DMS79 (cell line): ENCODE results near the gene MEFV.
"Not testable (repeated sequence)": the region's sequence is repeated elsewhere in the genome, so short reads cannot be mapped to it uniquely, and the experiment has no call there.

Experiments
- DNase-seq: peaks from one replicate; lab custom pipeline; 2025; lab: John Stamatoyannopoulos, UW

Gene MEFV

DNA sequence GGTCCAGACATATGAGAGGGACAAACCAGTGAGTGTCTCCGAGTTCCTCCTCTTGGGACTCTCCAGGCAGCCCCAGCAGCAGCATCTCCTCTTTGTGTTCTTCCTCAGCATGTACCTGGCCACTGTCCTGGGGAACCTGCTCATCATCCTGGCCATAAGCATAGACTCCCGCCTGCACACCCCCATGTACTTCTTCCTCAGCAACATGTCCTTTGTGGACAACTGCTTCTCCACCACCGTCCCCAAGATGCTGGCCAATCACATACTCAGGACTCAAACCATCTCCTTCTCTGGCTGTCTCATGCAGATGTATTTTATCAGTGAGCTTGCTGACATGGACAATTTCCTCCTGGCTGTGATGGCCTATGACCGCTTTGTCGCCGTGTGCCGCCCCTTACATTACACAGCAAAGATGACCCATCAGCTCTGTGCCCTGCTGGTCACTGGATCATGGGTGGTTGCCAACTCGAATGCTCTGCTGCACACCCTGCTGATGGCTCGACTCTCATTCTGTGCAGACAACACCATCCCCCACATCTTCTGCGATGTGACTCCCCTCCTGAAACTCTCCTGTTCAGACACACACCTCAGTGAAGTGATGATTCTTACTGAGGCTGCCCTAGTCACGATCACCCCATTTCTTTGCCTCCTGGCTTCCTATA lies 40.7 kb downstream of the MEFV start:
- no peak for DNase-seq

GRCh38 chr16:3214904-3215600 lies 41.4 kb downstream of the MEFV start:
- no peak for DNase-seq

DNA sequence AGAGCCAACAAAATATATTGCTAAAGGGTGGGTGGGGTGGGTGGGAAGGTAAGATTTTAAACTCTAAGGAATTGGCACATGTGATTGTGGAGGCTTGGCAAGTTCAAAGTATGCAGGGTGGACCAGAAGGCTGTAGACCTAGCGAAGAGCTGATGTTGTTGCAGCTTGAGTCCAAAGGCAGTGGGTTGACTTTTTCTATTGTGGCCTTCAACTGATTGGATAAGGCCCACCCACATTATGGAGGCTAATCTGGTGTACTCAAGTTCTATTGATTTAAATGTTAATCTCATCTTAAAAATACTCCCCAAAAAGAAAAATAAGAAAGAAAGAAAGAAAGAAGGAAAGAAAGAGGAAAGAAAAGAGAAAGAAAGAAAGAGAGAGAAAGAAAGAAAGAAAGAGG lies 43.9 kb downstream of the MEFV start:
- no peak for DNase-seq

GRCh38 chr16:3212006-3212405 lies 44.4 kb downstream of the MEFV start:
- DNase-seq, result no peak

DNA sequence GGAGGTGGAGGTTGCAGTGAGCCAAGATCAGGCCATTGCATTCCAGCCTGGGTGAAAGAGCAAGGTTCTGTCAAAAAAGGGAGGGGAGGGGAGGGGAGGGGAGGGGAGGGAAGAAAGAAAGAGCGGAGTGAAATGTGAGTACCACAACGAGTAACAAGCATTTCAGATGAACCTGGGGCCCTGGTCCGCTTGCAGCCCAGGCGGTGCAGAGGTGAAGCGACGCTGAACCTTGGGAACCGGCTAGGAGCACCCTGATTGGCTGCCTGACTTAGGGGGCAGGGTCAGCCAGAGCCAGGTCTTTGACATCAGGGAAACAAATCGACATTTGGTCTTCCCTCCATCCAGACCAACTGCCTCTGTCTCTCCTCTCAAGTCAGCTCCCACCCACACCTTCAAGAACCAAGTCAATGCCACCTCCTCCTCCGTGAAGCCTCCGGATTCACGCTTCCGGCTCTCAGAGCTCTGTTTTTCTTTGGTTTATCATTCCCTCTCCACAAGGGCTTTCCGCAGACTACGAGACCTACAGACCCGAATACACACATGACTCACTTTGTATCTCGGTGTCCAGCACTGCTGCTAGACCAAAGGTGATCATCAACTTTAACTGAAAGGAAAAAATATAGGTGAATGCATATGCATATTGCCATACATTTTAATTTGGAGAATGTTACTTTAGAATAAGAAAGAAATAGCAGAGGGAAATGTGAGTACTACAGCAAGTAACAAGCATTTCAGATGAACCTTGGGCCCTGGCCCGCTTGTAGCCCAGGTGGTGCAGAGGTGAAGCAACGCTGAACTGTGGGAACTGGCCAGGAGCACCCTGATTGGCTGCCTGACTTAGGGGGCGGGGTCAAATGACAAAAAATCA lies 49.1 kb downstream of the MEFV start:
- no peak for DNase-seq

- DNase-seq, result not testable (repeated sequence)
These were observed 50.5 kb downstream of the MEFV start for GRCh38 chr16:3205939-3206338.

DNA sequence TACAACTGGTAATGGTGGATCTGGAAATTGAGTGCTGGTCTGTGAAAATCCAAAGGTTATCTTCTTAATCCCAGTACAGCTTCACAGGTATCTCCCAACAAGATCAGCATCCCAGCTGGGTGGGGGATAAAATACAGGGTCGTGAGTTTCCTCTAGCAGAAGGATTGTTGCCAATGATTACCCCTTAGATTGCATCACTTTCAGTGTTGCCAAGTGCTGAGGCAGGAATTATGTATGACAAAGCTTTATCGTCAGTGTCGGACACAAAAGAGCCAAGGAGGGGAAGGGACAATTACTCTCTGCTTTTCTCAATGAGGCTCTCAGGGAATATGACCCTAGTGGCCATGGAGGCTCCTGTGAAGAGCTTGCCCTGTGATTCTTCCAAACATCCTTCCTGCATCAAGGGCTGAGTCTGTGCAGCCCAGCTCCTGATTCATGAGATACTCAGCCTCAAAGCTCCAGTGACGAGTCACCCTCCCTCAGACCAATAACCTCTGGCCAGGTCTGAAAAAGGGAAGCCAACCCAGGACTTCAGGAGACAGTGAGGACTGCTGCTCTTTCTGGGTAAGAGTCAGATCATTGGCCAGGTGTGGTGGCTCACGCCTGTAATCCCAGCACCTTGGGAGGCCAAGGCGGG lies 53.4 kb downstream of the MEFV start:
- DNase-seq, result no peak

DNA sequence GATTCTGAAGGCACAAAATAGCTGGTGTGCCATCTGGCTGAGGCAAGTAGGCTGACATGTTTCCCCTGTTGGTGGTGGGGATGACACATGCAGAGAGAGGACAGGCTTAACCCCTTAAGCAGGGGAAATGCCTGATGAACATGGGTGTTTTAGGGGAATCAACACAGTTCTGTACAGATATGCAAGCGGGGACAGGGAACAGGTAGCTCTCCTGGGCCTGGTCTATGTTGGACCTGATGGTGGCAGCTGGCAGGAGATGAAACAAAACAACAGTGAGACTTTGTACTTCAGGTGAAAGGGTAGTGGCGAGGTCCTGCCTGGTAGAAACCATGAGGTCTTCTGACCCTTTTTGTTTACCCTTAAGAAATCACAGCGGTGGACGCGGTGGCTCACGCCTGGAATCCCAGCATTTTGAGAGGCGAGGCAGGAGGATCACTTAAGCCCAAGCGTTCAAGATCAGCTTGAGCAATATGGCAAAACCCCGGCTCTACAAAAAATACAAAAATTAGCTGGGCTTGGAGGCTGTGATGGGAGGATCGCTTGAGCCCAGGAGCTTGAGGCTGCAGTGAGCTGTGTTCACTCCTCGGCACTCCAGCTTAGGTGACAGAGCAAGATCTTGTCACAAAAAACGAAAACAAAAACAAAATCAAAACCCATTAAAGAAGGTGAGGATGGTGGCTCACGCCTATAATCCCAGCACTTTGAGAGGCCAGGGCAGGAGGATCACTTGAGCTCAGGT lies 57.9 kb downstream of the MEFV start:
- DNase-seq, result no peak

DNA sequence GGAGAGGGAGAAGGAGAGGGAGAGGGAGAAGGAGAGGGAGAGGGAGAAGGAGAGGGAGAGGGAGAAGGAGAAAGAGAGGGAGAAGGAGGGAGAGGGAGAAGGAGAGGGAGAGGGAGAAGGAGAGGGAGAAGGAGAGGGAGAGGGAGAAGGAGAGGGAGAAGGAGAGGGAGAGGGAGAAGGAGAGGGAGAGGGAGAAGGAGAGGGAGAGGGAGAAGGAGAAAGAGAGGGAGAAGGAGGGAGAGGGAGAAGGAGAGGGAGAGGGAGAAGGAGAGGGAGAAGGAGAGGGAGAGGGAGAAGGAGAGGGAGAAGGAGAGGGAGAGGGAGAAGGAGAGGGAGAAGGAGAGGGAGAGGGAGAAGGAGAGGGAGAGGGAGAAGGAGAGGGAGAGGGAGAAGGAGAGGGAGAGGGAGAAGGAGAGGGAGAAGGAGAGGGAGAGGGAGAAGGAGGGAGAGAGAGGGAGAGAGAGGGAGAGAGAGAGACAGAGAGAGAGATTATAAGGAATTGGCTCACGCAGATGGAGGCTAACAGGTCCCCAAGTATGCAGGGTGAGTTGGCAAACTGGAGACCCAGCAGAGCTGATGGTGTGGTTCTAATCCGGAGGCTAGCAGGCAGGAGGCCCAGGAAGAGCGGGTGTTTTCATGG lies 58.6 kb downstream of the MEFV start:
- not testable (repeated sequence) for DNase-seq

DNA sequence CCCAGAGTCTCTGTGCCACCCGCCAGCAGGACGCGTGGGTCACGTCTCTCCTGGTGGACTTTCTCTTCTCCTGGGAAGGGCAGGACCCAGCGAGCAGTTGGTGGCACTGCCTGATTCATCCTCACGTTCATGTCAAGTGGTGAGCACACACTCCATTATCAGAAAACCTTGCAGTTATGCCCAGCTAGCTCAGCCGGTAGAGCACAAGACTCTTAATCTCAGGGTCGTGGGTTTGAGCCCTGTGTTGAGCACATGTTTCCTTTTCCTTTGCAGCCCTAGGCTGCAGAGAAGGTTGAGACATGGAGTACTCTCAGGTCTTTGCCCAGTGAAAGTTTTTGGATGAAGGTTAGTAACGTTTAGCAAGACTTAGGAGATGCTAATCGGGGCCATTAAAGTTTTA lies 60.5 kb downstream of the MEFV start:
- no peak for DNase-seq

DNA sequence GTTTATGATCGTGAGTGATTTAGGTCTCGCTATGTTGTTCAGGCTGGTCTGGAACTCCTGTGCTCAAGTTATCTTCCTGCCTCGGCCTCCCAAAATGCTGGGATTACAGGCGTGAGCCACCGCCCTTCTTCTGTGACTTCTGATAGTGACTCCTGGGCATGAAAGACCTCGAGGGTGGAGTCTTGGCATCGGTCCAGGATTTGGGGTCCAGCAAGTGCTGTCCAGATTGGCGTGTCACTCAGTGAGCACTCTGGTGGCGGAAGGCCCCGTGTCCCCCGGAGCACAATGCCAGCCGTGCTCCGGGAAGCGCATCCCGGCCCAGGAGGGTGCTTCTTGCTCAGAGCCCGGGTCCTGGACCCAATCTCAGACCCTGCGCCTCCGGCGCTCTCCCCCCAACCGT lies 61.6 kb downstream of the MEFV start:
- no peak for DNase-seq

DNA sequence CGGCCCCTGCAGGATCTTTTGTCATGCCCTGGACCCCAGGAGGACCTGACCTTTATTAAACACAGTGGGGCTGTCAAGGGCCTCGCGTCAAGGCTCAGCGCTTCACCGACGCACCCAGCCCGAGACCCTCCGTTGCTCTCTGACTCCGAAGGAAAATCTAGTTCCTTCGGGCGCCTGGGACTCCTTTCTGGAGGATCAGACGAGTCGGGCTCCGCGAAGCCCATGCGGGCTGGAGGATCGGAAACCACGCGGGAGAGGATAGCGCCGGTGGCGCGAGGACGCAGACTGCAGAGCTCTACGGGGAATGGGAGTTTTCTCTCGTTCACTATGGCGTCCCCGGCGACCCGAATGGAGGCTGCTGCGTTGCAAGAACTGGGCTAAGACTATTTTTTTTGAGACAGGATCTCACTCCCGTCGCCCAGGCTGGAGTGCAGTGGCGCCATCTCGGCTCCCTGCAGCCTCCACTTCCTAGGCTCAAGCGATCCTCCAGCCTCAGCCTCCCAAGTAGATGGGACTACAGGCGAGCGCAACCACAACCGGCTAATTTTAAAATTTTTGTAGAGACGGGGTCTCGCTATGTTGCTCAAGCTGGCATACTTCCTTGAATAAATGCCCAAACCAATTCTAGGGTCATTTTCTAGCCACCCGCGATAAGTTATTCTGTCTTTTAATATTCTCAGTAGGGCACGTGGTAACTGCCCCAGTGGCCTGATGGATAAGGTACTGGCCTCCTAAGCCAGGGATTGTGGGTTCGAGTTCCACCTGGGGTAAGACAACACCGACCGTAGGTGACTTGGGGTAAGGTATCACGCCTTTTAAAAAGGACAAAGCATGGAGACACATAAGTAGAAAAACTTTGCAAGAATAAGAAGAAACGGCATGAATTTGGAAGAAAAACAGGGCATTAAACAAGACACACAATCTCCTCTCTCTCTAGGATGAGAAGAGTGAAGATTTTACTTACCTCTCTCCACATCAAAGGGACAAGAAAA lies 62.9 kb downstream of the MEFV start:
- DNase-seq, result no peak

DNA sequence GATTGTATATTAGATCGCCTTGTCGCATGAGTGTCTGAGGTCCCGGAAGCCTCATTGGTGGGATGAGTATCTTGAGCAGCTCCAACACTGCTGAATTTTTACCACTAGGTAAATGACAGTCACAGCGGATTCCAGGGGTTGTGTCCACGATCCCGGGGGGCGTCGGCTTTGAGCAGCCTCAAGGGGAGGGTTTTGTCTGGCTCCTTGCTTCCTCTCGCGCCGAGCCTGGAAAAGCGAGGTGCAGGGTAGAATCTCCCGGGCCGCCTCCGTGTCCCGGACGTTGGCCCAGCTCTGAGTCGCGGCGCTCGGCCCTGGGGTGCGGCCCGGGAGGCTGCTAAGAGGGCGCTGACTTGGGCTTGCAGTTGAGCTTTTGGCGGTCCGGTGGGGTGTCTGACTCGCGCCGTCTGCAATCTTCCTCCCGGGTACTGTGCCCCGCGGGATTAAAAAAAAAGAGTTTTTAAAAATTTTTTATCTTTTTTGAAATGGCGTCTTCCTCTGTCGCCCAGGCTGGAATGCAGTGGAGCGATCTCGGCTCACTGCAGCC lies 63.9 kb downstream of the MEFV start:
- no peak for DNase-seq
